Left ventricle myocardium inferior (tissue), 1 donor: ENCODE measurements around the gene PROS1. TPM values are rescaled to one million over a fixed set of nuclear protein-coding genes. Genes with fewer than 3 reads are reported as not detected.
A peak's percentile ranks its signal among the peaks of the same experiment; 100 is the strongest.

Source experiments
- DNase-seq: peaks from one replicate; pipeline ENCODE4 v3.0.0-alpha.2; 2020
- H3K27ac ChIP-seq: fragments of 200-600 bp; replicated peaks from 2 replicates; pipeline ENCODE4 v1.8.0; 2021
- H3K27me3 ChIP-seq: fragments of 200-600 bp; 2 replicates; pipeline ENCODE4 v1.8.0; 2021; ENCODE audit warnings: low read depth
- H3K36me3 ChIP-seq: fragments of 200-600 bp; 2 replicates; pipeline ENCODE4 v1.8.0; 2021
- H3K4me1 ChIP-seq: fragments of 200-600 bp; 2 replicates; pipeline ENCODE4 v1.8.0; 2021
- H3K4me3 ChIP-seq: fragments of 200-600 bp; 2 replicates; pipeline ENCODE4 v1.8.0; 2021; ENCODE audit warnings: mild to moderate bottlenecking, moderate library complexity
- H3K9me3 ChIP-seq: fragments of 200-600 bp; replicated peaks from 2 replicates; pipeline ENCODE4 v1.8.0; 2021
- CTCF ChIP-seq: fragments of 200-600 bp; IDR thresholded peaks from 2 replicates; pipeline ENCODE4 v1.8.0; 2021; ENCODE audit warnings: antibody characterized with exemption, mild to moderate bottlenecking, borderline replicate concordance
- intact Hi-C: fragments of 100-400 bp; cut with micrococcal nuclease; formaldehyde crosslinking; loops from one replicate; pipeline ENCODE4 v1.11.0; 2022
- long read RNA-seq: library from polyadenylated mRNA; unstranded; transcript quantifications from one replicate; pipeline ENCODE4 v2.0.0, GENCODE V29; 2021
- total RNA-seq: library from RNA; stranded (reverse); fragmentation: NEBNext Ultra II Directional; extraction: Animal tissue kit (Norgen Biotek cat#: 25700); gene quantifications from one replicate; pipeline ENCODE4 v1.2.1, GENCODE V29; 2021
- donor health status: DM: no; HTN: yes; CAD: no; lungs with severe emphysema.

Gene PROS1
- 48.3 TPM for total RNA-seq
- long read RNA-seq, transcript PROS1-212 (16 exons, 3,432 nt): minor isoform, 6 of 256 reads
- long read RNA-seq, transcript PROS1-202 (15 exons, 3,583 nt): major isoform, 219 of 256 reads
- long read RNA-seq, partial matches to known transcripts: 8 of 256 reads
- long read RNA-seq, other reads (novel, unspliced or antisense): 21 of 256 reads

- peaks cover 25% of the 10 kb centered on the region for H3K4me1 ChIP-seq
- H3K27me3 ChIP-seq: no peaks in the 10 kb centered on the region
- TF ChIP-seq CTCF: peak; percentile 21
- peak within 1 kb of the TSS; percentile 73 for H3K4me3 ChIP-seq
- peak within 1 kb of the TSS; percentile 94 for H3K27ac ChIP-seq
- intact Hi-C loops: no loop called here
- H3K9me3 ChIP-seq: no peaks in the 10 kb centered on the region
- DNase-seq: peak; percentile 85
- H3K36me3 ChIP-seq: no peaks in the 10 kb centered on the region
These were observed at the start of gene PROS1 for GRCh38 chr3:93973131-93974126. PROS1 (minus strand) TSS chr3:93973896; CDS start chr3:93973749, 147 bp downstream.

- intact Hi-C loops: no loop called here
- no peak overlapping the region for H3K4me3 ChIP-seq
- no peaks in the 10 kb centered on the region for H3K27me3 ChIP-seq
- no peak for TF ChIP-seq CTCF
- H3K36me3 ChIP-seq: no peaks in the 10 kb centered on the region
- DNase-seq: no peak
- H3K27ac ChIP-seq: no peak overlapping the region
- H3K4me1 ChIP-seq: peaks cover 12% of the 10 kb centered on the region
- H3K9me3 ChIP-seq: no peaks in the 10 kb centered on the region
These were observed 46.6 kb upstream of the PROS1 start for GRCh38 chr3:94020293-94020692.

- Histone ChIP-seq H3K27ac (no peak overlapping the region), H3K4me3 (no peak overlapping the region), H3K9me3 (no peaks in the 10 kb centered on the region), H3K36me3 (no peaks in the 10 kb centered on the region), H3K27me3 (no peaks in the 10 kb centered on the region), H3K4me1 (peaks cover 12% of the 10 kb centered on the region)
- intact Hi-C loops: no loop called here
- TF ChIP-seq CTCF: no peak
- no peak for DNase-seq
These were observed 46.0 kb upstream of the PROS1 start for GRCh38 chr3:94019659-94020058.

- H3K27ac ChIP-seq: no peak overlapping the region
- TF ChIP-seq CTCF: no peak
- DNase-seq: no peak
- H3K4me1 ChIP-seq: peaks cover 3% of the 10 kb centered on the region
- intact Hi-C loops: no loop called here
- no peaks in the 10 kb centered on the region for H3K36me3 ChIP-seq
- no peaks in the 10 kb centered on the region for H3K9me3 ChIP-seq
- no peaks in the 10 kb centered on the region for H3K27me3 ChIP-seq
- no peak overlapping the region for H3K4me3 ChIP-seq
These were observed 41.3 kb upstream of the PROS1 start for GRCh38 chr3:94015025-94015424.

- TF ChIP-seq CTCF: no peak
- H3K36me3 ChIP-seq: no peaks in the 10 kb centered on the region
- H3K27ac ChIP-seq: no peak overlapping the region
- intact Hi-C loops: no loop called here
- no peaks in the 10 kb centered on the region for H3K27me3 ChIP-seq
- no peak for DNase-seq
- H3K4me3 ChIP-seq: no peak overlapping the region
- no peaks in the 10 kb centered on the region for H3K4me1 ChIP-seq
- H3K9me3 ChIP-seq: no peaks in the 10 kb centered on the region
These were observed 38.5 kb upstream of the PROS1 start for GRCh38 chr3:94012185-94012584.
